Ovary (tissue), 9 donors: ENCODE results near the gene CADM2. TPM values are rescaled to one million over a fixed set of nuclear protein-coding genes. Genes with fewer than 3 reads are reported as not detected.

Source experiments
- DNase-seq, 5 donors: peaks; one replicate each; pipeline ENCODE4 v3.0.0-alpha.2; 2019 to 2020
- H3K27ac ChIP-seq, 2 donors: fragments of 200-600 bp; one replicate each; pipeline versions ENCODE4 v1.5.1 to v1.8.0; 2019 to 2022
- H3K27me3 ChIP-seq: fragments of 200-600 bp; one replicate; pipeline ENCODE4 v1.8.0; 2022
- H3K36me3 ChIP-seq: fragments of 200-600 bp; sonication (generic); one replicate; pipeline ENCODE4 v1.5.1; 2019
- H3K4me1 ChIP-seq: one replicate; pipeline ENCODE4 v1.8.1; 2013; ENCODE audit warnings: mild to moderate bottlenecking, moderate library complexity; ENCODE audit not compliant: insufficient read depth
- H3K4me3 ChIP-seq: fragments of 200-600 bp; sonication (generic); one replicate; pipeline ENCODE4 v1.5.1; 2017
- H3K9me3 ChIP-seq, 2 donors: fragments of 200-600 bp in 1 of 2; sonication (generic) in 1 of 2; one replicate each; pipeline versions ENCODE4 v1.5.1 to v1.8.1; 2013 to 2019; ENCODE audit warnings: mild to moderate bottlenecking in 1 of 2, moderate library complexity in 1 of 2
- CTCF ChIP-seq, 3 donors: fragments of 450-650 bp in 2 of 3; fragments of 200-600 bp in 1 of 3; IDR thresholded peaks; one replicate each; pipeline versions ENCODE4 v1.5.1 to v1.8.0; 2016 to 2022; ENCODE audit warnings: antibody characterized with exemption in 3 of 3, mild to moderate bottlenecking in 1 of 3
- EP300 ChIP-seq: sonication (generic); formaldehyde crosslinking; IDR thresholded peaks from one replicate; pipeline ENCODE4 v1.6.1; 2017; ENCODE audit warnings: antibody characterized with exemption
- POLR2A ChIP-seq: fragments of 450-650 bp; IDR thresholded peaks from one replicate; pipeline ENCODE4 v1.6.1; 2017; ENCODE audit warnings: antibody characterized with exemption, mild to moderate bottlenecking, moderate library complexity
- WGBS, 3 donors: extraction: QIAGEN DNeasy Blood & Tissue Kit in 1 of 3; methylation state at CpG; one replicate each; pipeline versions ENCODE4 v1.1.5 to v1.1.7; 2013 to 2017; 5-methylcytosine and 5-hydroxymethylcytosine counted together
- intact Hi-C, 4 donors: fragments of 100-400 bp; cut with DNase I; formaldehyde crosslinking; loops; one replicate each; pipeline versions ENCODE4 v1.11.0 to v1.15.1; 2022 to 2023
- polyA plus RNA-seq, 2 donors: library from polyadenylated mRNA; stranded (reverse); fragments of 200-250 nt in 1 of 2; fragments of 350-450 nt in 1 of 2; fragmentation: Illumina TruSeq in 1 of 2; extraction: RNeasy Lipid Tissue Mini Kit (QIAGEN cat#74804) in 1 of 2; gene quantifications; one replicate each; pipeline ENCODE4 v1.2.3, GENCODE V29; 2013 to 2014
- total RNA-seq, 7 donors: library from RNA; depleted of rRNA in 2 of 7; stranded (reverse); fragments of >200 nt in 2 of 7; fragmentation: NEBNext Ultra II Directional in 3 of 7; extraction: Animal tissue kit (Norgen Biotek cat#: 25700) in 3 of 7; gene quantifications; one replicate each; pipeline versions ENCODE4 v1.1.0 to v1.2.4, GENCODE V29; 2016 to 2023
- donor health status: DM: no; HTN: no; CAD: no; lungs with moderate emphysema.
- donor health status: DM: no; HTN: no; CAD: no.
- donor health status: Bipolar disorder and iron deficiency.
- donor health status: DM: yes; HTN: yes; CAD: no.
- donor health status: DM: no; HTN: no; CAD: no.
- donor health status: DM: yes; HTN: yes; CAD: no.

The CADM2 gene
- total and polyA plus RNA-seq, 9 donors, result 0.20 to 1.9 (median 0.69) TPM

DNA sequence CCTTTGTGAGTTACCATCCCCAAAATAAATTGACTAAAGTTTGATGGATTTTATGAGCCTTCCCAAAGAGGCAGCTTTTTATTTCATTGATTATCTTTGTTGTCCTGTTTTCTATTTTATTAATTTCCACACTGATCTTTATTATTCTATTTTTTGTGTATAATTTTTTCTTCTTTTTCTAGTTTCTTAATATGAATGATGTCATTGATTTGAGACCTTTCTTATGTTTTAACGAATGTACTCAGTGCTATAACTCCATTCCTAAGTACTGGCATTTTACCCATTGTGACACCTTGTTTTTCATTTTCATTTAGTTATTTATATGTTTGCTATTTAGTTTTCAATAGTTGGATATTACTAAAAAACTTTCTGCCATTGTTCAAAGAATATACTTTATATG is 565.3 kb downstream of the CADM2 start:
- Histone ChIP-seq H3K27me3 (no peaks in the 10 kb centered on the region), H3K27ac (no peak overlapping the region), H3K4me3 (no peak overlapping the region), H3K9me3 (no peaks in the 10 kb centered on the region), H3K36me3 (no peaks in the 10 kb centered on the region), H3K4me1 (no peaks in the 10 kb centered on the region)
- intact Hi-C loops, result no loop called here
- TF ChIP-seq POLR2A (no peak), CTCF (IDR thresholded peaks at IDR 0.05) (no peak), EP300 (no peak)
- 82 to 94% (median 88%) methylated on average over 1 of the region's 1 CpG for WGBS, 3 donors
- no peak for DNase-seq

DNA sequence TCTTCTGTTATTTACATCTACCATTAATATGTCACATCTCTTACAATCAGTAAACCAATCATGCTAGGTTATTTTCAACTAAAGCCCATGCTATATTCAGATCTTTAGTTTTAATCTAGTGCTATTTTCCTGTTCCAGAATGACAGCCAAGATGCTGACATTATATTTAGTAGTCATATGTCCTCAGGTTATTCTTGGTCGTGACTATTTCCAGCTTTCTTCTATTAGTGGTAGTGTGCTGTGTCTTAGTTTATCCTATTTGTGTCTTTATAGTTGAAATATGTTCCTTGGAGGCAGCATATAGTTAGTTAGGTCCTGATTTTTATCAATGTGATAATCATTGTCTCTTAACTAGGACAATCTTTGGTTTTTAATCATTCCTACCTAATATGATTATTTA is 566.5 kb downstream of the CADM2 start:
- DNase-seq, result no peak
- intact Hi-C loops, result no loop called here
- Histone ChIP-seq H3K36me3 (no peaks in the 10 kb centered on the region), H3K27ac (no peak overlapping the region), H3K4me3 (no peak overlapping the region), H3K9me3 (no peaks in the 10 kb centered on the region), H3K4me1 (no peaks in the 10 kb centered on the region), H3K27me3 (no peaks in the 10 kb centered on the region)
- WGBS, 3 donors, result 55 to 73% (median 69%) methylated on average over 1 of the region's 1 CpG
- TF ChIP-seq EP300, result no peak
- no peak for TF ChIP-seq POLR2A
- no peak for TF ChIP-seq CTCF (IDR thresholded peaks at IDR 0.05)

DNA sequence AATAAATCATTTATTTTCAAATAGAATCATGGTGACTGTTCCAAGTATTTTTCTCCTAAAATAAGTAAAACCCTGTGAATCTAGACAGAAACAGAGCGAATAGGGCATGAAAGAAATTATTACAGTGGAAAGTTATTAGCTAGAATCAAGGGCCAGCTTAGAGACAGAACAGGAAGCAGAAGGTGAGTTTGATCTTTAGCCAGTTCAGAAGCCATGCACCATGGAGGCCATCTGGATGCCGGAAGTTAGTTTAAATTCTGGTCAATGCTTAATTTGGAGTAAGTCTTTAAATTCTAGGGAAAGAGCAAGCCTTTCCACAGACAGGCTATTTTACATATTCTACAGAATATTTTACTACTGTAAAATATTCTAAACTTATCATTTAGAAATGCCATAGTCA is 574.8 kb downstream of the CADM2 start:
- H3K9me3 ChIP-seq, result no peaks in the 10 kb centered on the region
- no peak overlapping the region for H3K27ac ChIP-seq
- H3K27me3 ChIP-seq, result no peaks in the 10 kb centered on the region
- WGBS, 3 donors, result 86 to 89% (median 88%) methylated on average over 2 of the region's 2 CpGs
- H3K4me1 ChIP-seq, result no peaks in the 10 kb centered on the region
- DNase-seq, result no peak
- no peak overlapping the region for H3K4me3 ChIP-seq
- H3K36me3 ChIP-seq, result no peaks in the 10 kb centered on the region
- intact Hi-C loops, result no loop called here
- TF ChIP-seq POLR2A (no peak), CTCF (IDR thresholded peaks at IDR 0.05) (no peak), EP300 (no peak)

DNA sequence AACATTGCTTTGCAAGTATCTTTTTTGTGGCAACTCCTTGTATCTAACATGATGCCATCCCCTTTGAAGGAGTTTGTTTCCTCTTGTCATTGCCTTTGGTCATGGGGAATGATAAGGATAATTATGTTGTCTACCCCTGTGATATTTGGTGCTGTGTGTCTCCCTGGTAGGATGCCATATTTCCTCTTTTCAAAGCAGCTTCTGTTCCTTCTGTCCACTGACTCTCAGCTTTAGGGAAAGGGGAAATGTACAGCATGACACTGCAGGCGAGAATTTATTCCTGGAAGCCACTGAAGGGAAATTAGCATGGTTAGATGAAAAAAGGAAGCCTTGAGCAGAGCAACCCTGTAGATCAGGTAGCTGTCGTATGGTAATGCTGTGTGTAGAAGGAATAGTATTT is 576.7 kb downstream of the CADM2 start:
- DNase-seq, result no peak
- TF ChIP-seq EP300, result no peak
- no peak for TF ChIP-seq POLR2A
- no peak for TF ChIP-seq CTCF (IDR thresholded peaks at IDR 0.05)
- no peaks in the 10 kb centered on the region for H3K36me3 ChIP-seq
- no peak overlapping the region for H3K4me3 ChIP-seq
- no peaks in the 10 kb centered on the region for H3K9me3 ChIP-seq
- H3K27me3 ChIP-seq, result no peaks in the 10 kb centered on the region
- 69 to 75% (median 73%) methylated on average over 2 of the region's 2 CpGs for WGBS, 3 donors
- no peaks in the 10 kb centered on the region for H3K4me1 ChIP-seq
- H3K27ac ChIP-seq, result no peak overlapping the region
- intact Hi-C loops, result no loop called here

DNA sequence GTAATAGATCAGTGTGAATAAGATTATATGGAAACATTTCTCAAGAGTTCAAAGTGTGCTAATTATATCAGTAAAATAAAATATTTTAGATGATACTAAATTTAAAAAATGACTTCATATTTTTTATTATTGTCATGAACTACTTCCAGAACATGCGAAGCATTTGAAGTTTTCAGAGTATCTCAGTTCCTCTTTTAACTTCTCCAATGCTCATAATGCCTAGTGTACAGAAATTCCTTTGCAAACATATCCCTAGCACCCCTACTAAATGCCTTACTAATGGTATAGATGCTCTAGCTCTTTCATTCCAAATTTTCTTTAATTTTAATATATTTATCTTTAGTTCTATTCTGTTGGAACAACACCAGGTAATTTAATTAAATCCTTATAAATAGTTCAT is 580.4 kb downstream of the CADM2 start:
- Histone ChIP-seq H3K9me3 (no peaks in the 10 kb centered on the region), H3K4me3 (no peak overlapping the region), H3K4me1 (no peaks in the 10 kb centered on the region), H3K27me3 (no peaks in the 10 kb centered on the region), H3K36me3 (no peaks in the 10 kb centered on the region), H3K27ac (no peak overlapping the region)
- DNase-seq, result no peak
- TF ChIP-seq POLR2A, result no peak
- no peak for TF ChIP-seq CTCF (IDR thresholded peaks at IDR 0.05)
- 63 to 82% (median 68%) methylated on average over 1 of the region's 1 CpG for WGBS, 3 donors
- intact Hi-C loops, result no loop called here
